Stimulated activated naive B cell treated with anti-CD40 and anti-IgM and Interleukin-4, amounts not matched to agents 10 μg/mL and 1 μg/mL and 100 μg/mL, for 72 hours (primary cell): Measurements from ENCODE around the gene SQSTM1.

Experiments
- ATAC-seq, 2 donors: fragments of 150-1000 bp; cut with Tn5 transposase; replicated peaks; 2 replicates each; pipeline ENCODE4 v1.10.0; 2021; ENCODE audit warnings: moderate library complexity in 1 of 2
- DNase-seq: peaks from one replicate; pipeline ENCODE4 v3.0.0; 2021
- H3K27ac Mint-ChIP-seq: one replicate; pipeline ENCODE4 v1.8.0; 2022; ENCODE audit warnings: mild to moderate bottlenecking, mixed read lengths
- H3K27me3 Mint-ChIP-seq, 2 donors: one replicate each; pipeline ENCODE4 v1.8.0; 2022; ENCODE audit warnings: mixed read lengths in 2 of 2
- H3K36me3 Mint-ChIP-seq, 2 donors: one replicate each; pipeline ENCODE4 v1.8.0; 2022; ENCODE audit warnings: mixed read lengths in 2 of 2, mild to moderate bottlenecking in 1 of 2
- H3K4me1 Mint-ChIP-seq, 2 donors: one replicate each; pipeline ENCODE4 v1.8.0; 2022; ENCODE audit warnings: mixed read lengths in 2 of 2, mild to moderate bottlenecking in 1 of 2
- H3K4me3 Mint-ChIP-seq, 2 donors: one replicate each; pipeline ENCODE4 v1.8.0; 2022; ENCODE audit warnings: mild to moderate bottlenecking in 2 of 2, mixed read lengths in 2 of 2, moderate library complexity in 1 of 2
- H3K9me3 Mint-ChIP-seq, 2 donors: one replicate each; pipeline ENCODE4 v1.8.0; 2022; ENCODE audit warnings: mixed read lengths in 2 of 2, mild to moderate bottlenecking in 1 of 2

The SQSTM1 gene

GRCh38 chr5:179798144-179798770 is 22.4 kb upstream of the SQSTM1 start:
- H3K27ac Mint-ChIP-seq = no peak overlapping the region
- H3K36me3 Mint-ChIP-seq = peaks cover 32 to 40% of the 10 kb centered on the region in 2 donors
- H3K4me3 Mint-ChIP-seq = no peak overlapping the region
- H3K4me1 Mint-ChIP-seq = peaks cover 40 to 51% of the 10 kb centered on the region in 2 donors
- no peak for ATAC-seq
- H3K27me3 Mint-ChIP-seq = no peaks in the 10 kb centered on the region
- DNase-seq = no peak
- H3K9me3 Mint-ChIP-seq = no peaks in the 10 kb centered on the region

- DNase-seq (no peak), ATAC-seq (no peak)
- H3K27ac Mint-ChIP-seq = peak overlapping the region; percentile 31
- peaks cover 38 to 51% of the 10 kb centered on the region in 2 donors for H3K4me1 Mint-ChIP-seq
- peaks cover 32 to 43% of the 10 kb centered on the region in 2 donors for H3K36me3 Mint-ChIP-seq
- no peak overlapping the region for H3K4me3 Mint-ChIP-seq
- no peaks in the 10 kb centered on the region for H3K9me3 Mint-ChIP-seq
- H3K27me3 Mint-ChIP-seq = no peaks in the 10 kb centered on the region
Measured at GRCh38 chr5:179798771-179799643, 21.7 kb upstream of the SQSTM1 start.

GRCh38 chr5:179799644-179799973 is 21.1 kb upstream of the SQSTM1 start:
- H3K36me3 Mint-ChIP-seq = peaks cover 32 to 44% of the 10 kb centered on the region in 2 donors
- H3K9me3 Mint-ChIP-seq = no peaks in the 10 kb centered on the region
- peak overlapping the region; percentile 31 for H3K27ac Mint-ChIP-seq
- ATAC-seq (no peak), DNase-seq (no peak)
- H3K4me1 Mint-ChIP-seq = peaks cover 39 to 51% of the 10 kb centered on the region in 2 donors
- H3K27me3 Mint-ChIP-seq = no peaks in the 10 kb centered on the region
- H3K4me3 Mint-ChIP-seq = no peak overlapping the region

GRCh38 chr5:179800071-179800695 is 20.5 kb upstream of the SQSTM1 start:
- no peak overlapping the region for H3K27ac Mint-ChIP-seq
- H3K9me3 Mint-ChIP-seq = no peaks in the 10 kb centered on the region
- peaks cover 43 to 51% of the 10 kb centered on the region in 2 donors for H3K4me1 Mint-ChIP-seq
- DNase-seq (no peak), ATAC-seq (no peak)
- H3K36me3 Mint-ChIP-seq = peaks cover 36 to 48% of the 10 kb centered on the region in 2 donors
- no peak overlapping the region for H3K4me3 Mint-ChIP-seq
- H3K27me3 Mint-ChIP-seq = no peaks in the 10 kb centered on the region

- H3K36me3 Mint-ChIP-seq = peaks cover 39 to 51% of the 10 kb centered on the region in 2 donors
- H3K27me3 Mint-ChIP-seq = no peaks in the 10 kb centered on the region
- H3K27ac Mint-ChIP-seq = no peak overlapping the region
- DNase-seq = no peak
- peaks cover 47 to 53% of the 10 kb centered on the region in 2 donors for H3K4me1 Mint-ChIP-seq
- H3K9me3 Mint-ChIP-seq = no peaks in the 10 kb centered on the region
- ATAC-seq = no peak
- H3K4me3 Mint-ChIP-seq = no peak overlapping the region
Measured at GRCh38 chr5:179800696-179801201, 20.0 kb upstream of the SQSTM1 start.

GRCh38 chr5:179801304-179802206 is 19.1 kb upstream of the SQSTM1 start:
- Mint-ChIP-seq H3K4me3 (no peak overlapping the region), H3K27me3 (no peaks in the 10 kb centered on the region), H3K36me3 (peaks cover 39 to 51% of the 10 kb centered on the region in 2 donors), H3K9me3 (no peaks in the 10 kb centered on the region), H3K4me1 (peaks cover 47 to 51% of the 10 kb centered on the region in 2 donors), H3K27ac (peak overlapping the region; percentile 93)
- DNase-seq (peak; percentile 72), ATAC-seq (peak; percentile 43 to 51)

GRCh38 chr5:179802207-179802883 is 18.4 kb upstream of the SQSTM1 start:
- H3K4me1 Mint-ChIP-seq = peaks cover 40 to 43% of the 10 kb centered on the region in 2 donors
- ATAC-seq (no peak), DNase-seq (no peak)
- H3K27ac Mint-ChIP-seq = peak overlapping the region; percentile 25
- no peaks in the 10 kb centered on the region for H3K9me3 Mint-ChIP-seq
- no peaks in the 10 kb centered on the region for H3K27me3 Mint-ChIP-seq
- peaks cover 32 to 44% of the 10 kb centered on the region in 2 donors for H3K36me3 Mint-ChIP-seq
- H3K4me3 Mint-ChIP-seq = no peak overlapping the region

GRCh38 chr5:179802950-179803562 is 17.6 kb upstream of the SQSTM1 start:
- peaks cover 30 to 42% of the 10 kb centered on the region in 2 donors for H3K36me3 Mint-ChIP-seq
- ATAC-seq = no peak
- H3K27me3 Mint-ChIP-seq = no peaks in the 10 kb centered on the region
- H3K4me3 Mint-ChIP-seq = no peak overlapping the region
- DNase-seq = no peak
- peaks cover 40 to 42% of the 10 kb centered on the region in 2 donors for H3K4me1 Mint-ChIP-seq
- H3K27ac Mint-ChIP-seq = peak overlapping the region; percentile 71
- no peaks in the 10 kb centered on the region for H3K9me3 Mint-ChIP-seq

GRCh38 chr5:179803651-179804554 is 16.8 kb upstream of the SQSTM1 start:
- no peaks in the 10 kb centered on the region for H3K27me3 Mint-ChIP-seq

GRCh38 chr5:179804555-179804947 is 16.2 kb upstream of the SQSTM1 start:
- no peaks in the 10 kb centered on the region for H3K9me3 Mint-ChIP-seq
- H3K27ac Mint-ChIP-seq = peak overlapping the region; percentile 97
- DNase-seq = no peak
- no peak for ATAC-seq
- H3K4me3 Mint-ChIP-seq = peak overlapping the region; percentile 94 to 97
- peaks cover 16 to 27% of the 10 kb centered on the region in 2 donors for H3K36me3 Mint-ChIP-seq
- H3K27me3 Mint-ChIP-seq = no peaks in the 10 kb centered on the region
- H3K4me1 Mint-ChIP-seq = peaks cover 39 to 42% of the 10 kb centered on the region in 2 donors

More at GRCh38 chr5:179803651-179804554, 16.8 kb upstream of the SQSTM1 start:
- peak overlapping the region; percentile 81 for H3K27ac Mint-ChIP-seq
- no peaks in the 10 kb centered on the region for H3K9me3 Mint-ChIP-seq
- ATAC-seq = peak; percentile 63 to 66
- DNase-seq = peak; percentile 63
- peaks cover 40 to 42% of the 10 kb centered on the region in 2 donors for H3K4me1 Mint-ChIP-seq
- peak overlapping the region; percentile 94 to 97 for H3K4me3 Mint-ChIP-seq
- peaks cover 23 to 34% of the 10 kb centered on the region in 2 donors for H3K36me3 Mint-ChIP-seq

- ATAC-seq (no peak), DNase-seq (no peak)
- no peaks in the 10 kb centered on the region for H3K9me3 Mint-ChIP-seq
- H3K4me1 Mint-ChIP-seq = peaks cover 37 to 42% of the 10 kb centered on the region in 2 donors
- H3K36me3 Mint-ChIP-seq = peaks cover 14 to 23% of the 10 kb centered on the region in 2 donors
- H3K27me3 Mint-ChIP-seq = no peaks in the 10 kb centered on the region
- H3K27ac Mint-ChIP-seq = peak overlapping the region; percentile 97
- peak overlapping the region; percentile 94 to 97 for H3K4me3 Mint-ChIP-seq
Measured at GRCh38 chr5:179805070-179805528, 15.6 kb upstream of the SQSTM1 start.
